Medulla oblongata (tissue), 1 donor: ENCODE measurements around the gene MYO7A.

Experiments
- DNase-seq: peaks from one replicate; pipeline ENCODE4 v3.0.0-alpha.2; 2015; ENCODE audit errors: extremely low spot score

MYO7A gene

GRCh38 chr11:77111946-77112345, 16.1 kb upstream of the MYO7A start:
- DNase-seq, result no peak

- DNase-seq, result no peak
Observed at GRCh38 chr11:77112641-77113381, 15.2 kb upstream of the MYO7A start.

GRCh38 chr11:77113382-77114088, 14.5 kb upstream of the MYO7A start:
- no peak for DNase-seq

- DNase-seq, result no peak
Observed at GRCh38 chr11:77114089-77114463, 14.0 kb upstream of the MYO7A start.

- DNase-seq, result no peak
Observed at GRCh38 chr11:77115181-77115611, 12.8 kb upstream of the MYO7A start.

GRCh38 chr11:77115956-77116355, 12.1 kb upstream of the MYO7A start:
- no peak for DNase-seq

- no peak for DNase-seq
Observed at GRCh38 chr11:77117492-77117891, 10.6 kb upstream of the MYO7A start.

GRCh38 chr11:77118086-77118485, 10.0 kb upstream of the MYO7A start:
- DNase-seq, result no peak

- no peak for DNase-seq
Observed at GRCh38 chr11:77118971-77119370, 9.1 kb upstream of the MYO7A start.

- no peak for DNase-seq
Observed at GRCh38 chr11:77119531-77119936, 8.5 kb upstream of the MYO7A start.

GRCh38 chr11:77120571-77120970, 7.5 kb upstream of the MYO7A start:
- DNase-seq, result no peak

- no peak for DNase-seq
Observed at GRCh38 chr11:77121096-77121640, 6.9 kb upstream of the MYO7A start.

GRCh38 chr11:77121876-77122575, 6.0 kb upstream of the MYO7A start:
- DNase-seq, result no peak

- DNase-seq, result no peak
Observed at GRCh38 chr11:77122576-77123212, 5.4 kb upstream of the MYO7A start.

- no peak for DNase-seq
Observed at GRCh38 chr11:77123591-77123990, 4.5 kb upstream of the MYO7A start.

- no peak for DNase-seq
Observed at GRCh38 chr11:77124041-77124440, 4.0 kb upstream of the MYO7A start.

- no peak for DNase-seq
Observed at GRCh38 chr11:77124488-77124887, 3.6 kb upstream of the MYO7A start.

GRCh38 chr11:77125191-77125590, 2.9 kb upstream of the MYO7A start:
- no peak for DNase-seq

- no peak for DNase-seq
Observed at GRCh38 chr11:77125695-77126094, 2.4 kb upstream of the MYO7A start.

GRCh38 chr11:77126156-77126775, 1.8 kb upstream of the MYO7A start:
- no peak for DNase-seq

- no peak for DNase-seq
Observed at GRCh38 chr11:77126861-77127234, 1.2 kb upstream of the MYO7A start.
